GM12878 (cell line): Measurements from ENCODE around the gene CLCN7. TPM values are rescaled to one million over a fixed set of nuclear protein-coding genes. Genes with fewer than 3 reads are reported as not detected.

ENCODE experiments used
- ATAC-seq: fragments of 200-7000 bp; cut with Tn5 transposase; 3 replicates; pipeline ENCODE4 v1.9.1; 2020; ENCODE audit warnings: mild to moderate bottlenecking, moderate library complexity
- BruUV-seq: library from RNA; stranded (reverse); fragments of 400-500 nt; replicated peaks from 2 replicates; lab custom pipeline; 2021; lab: Mats Ljungman, UMichigan
- CTCF ChIA-PET: fragments of 300-600 bp; sonication (Branson Sonifier 250); formaldehyde crosslinking; extraction: SDS; loops from one replicate; lab custom pipeline; 2021; ENCODE audit warnings: inconsistent platforms; lab: Yijun Ruan, JAX
- POLR2A ChIA-PET: fragments of 350-600 bp; formaldehyde crosslinking; extraction: SDS; loops from one replicate; lab custom pipeline; 2021; ENCODE audit warnings: inconsistent platforms; lab: Charles Lee
- RAD21 ChIA-PET: fragments of 300-600 bp; sonication (Branson Sonifier 250); formaldehyde crosslinking; loops from one replicate; lab custom pipeline; 2023; ENCODE audit warnings: antibody characterized with exemption; ENCODE audit not compliant: unreplicated experiment; lab: Charles Lee
- SMC1A ChIA-PET: fragments of 300-600 bp; sonication (Branson Sonifier 250); formaldehyde crosslinking; loops from one replicate; lab custom pipeline; 2023; ENCODE audit not compliant: unreplicated experiment, uncharacterized antibody; lab: Charles Lee
- DNase-seq: peaks from one replicate; pipeline ENCODE4 v3.0.0-alpha.2; 2011; ENCODE audit warnings: low read depth, low spot score
- FAIRE-seq: peaks from 3 replicates; lab custom pipeline; 2011; peaks lifted over from hg19 to GRCh38; lab: Jason Lieb, UNC
- H2AFZ ChIP-seq: 2 replicates; pipeline ENCODE4 v1.6.0; 2011; ENCODE audit warnings: low read depth, low read length, control low read depth; ENCODE audit not compliant: control insufficient read depth
- H3K27ac ChIP-seq: 2 replicates; pipeline ENCODE4 v1.5.1; 2011; ENCODE audit warnings: control low read depth; ENCODE audit not compliant: control insufficient read depth, insufficient read depth
- H3K27me3 ChIP-seq, 2 experiments: replicated peaks in 1 of 2; 2 replicates each; pipeline versions ENCODE4 v1.6.0 to v1.6.1; 2011; ENCODE audit warnings: low read length in 1 of 2; ENCODE audit not compliant: control insufficient read depth in 2 of 2, insufficient read depth in 2 of 2
- H3K36me3 ChIP-seq, 2 experiments: 2 replicates each; pipeline ENCODE4 v1.5.1; 2011; ENCODE audit warnings: low read length in 1 of 2; ENCODE audit not compliant: control insufficient read depth in 2 of 2, insufficient read depth in 2 of 2
- H3K4me1 ChIP-seq: 2 replicates; pipeline ENCODE4 v1.6.1; 2011; ENCODE audit warnings: mild to moderate bottlenecking, low read length, moderate library complexity, mixed read lengths; ENCODE audit not compliant: control insufficient read depth, insufficient read depth
- H3K4me2 ChIP-seq: 2 replicates; pipeline ENCODE4 v1.6.0; 2011; ENCODE audit warnings: control low read depth; ENCODE audit not compliant: control insufficient read depth, insufficient read depth
- H3K4me3 ChIP-seq: fragments of 200-600 bp; sonication (generic); 2 replicates; pipeline ENCODE4 v1.5.1; 2016
- H3K79me2 ChIP-seq: 2 replicates; pipeline ENCODE4 v1.6.0; 2011; ENCODE audit warnings: low read length; ENCODE audit not compliant: control insufficient read depth, insufficient read depth
- H3K9ac ChIP-seq: 2 replicates; pipeline ENCODE4 v1.8.0; 2011; ENCODE audit warnings: low read length, control low read depth, mixed read lengths; ENCODE audit not compliant: control insufficient read depth, insufficient read depth
- H3K9me3 ChIP-seq: replicated peaks from 3 replicates; pipeline ENCODE4 v1.5.1; 2011; ENCODE audit warnings: mild to moderate bottlenecking, low read length; ENCODE audit not compliant: control insufficient read depth, insufficient read depth
- H4K20me1 ChIP-seq: 2 replicates; pipeline ENCODE4 v1.6.0; 2011; ENCODE audit not compliant: control insufficient read depth, insufficient read depth
- CEBPB ChIP-seq, 2 experiments: fragments of 150-350 bp in 1 of 2; IDR thresholded peaks; 2 replicates each; pipeline ENCODE4 v1.6.1; 2012 to 2014; ENCODE audit warnings: low read depth in 2 of 2, low read length in 2 of 2, borderline replicate concordance in 1 of 2, inconsistent platforms in 1 of 2
- IRF3 ChIP-seq: fragments of 450-650 bp; IDR thresholded peaks from 2 replicates; pipeline ENCODE4 v1.6.1; 2014; ENCODE audit warnings: mild to moderate bottlenecking
- KLF5 ChIP-seq: fragments of 450-650 bp; IDR thresholded peaks from 2 replicates; pipeline ENCODE4 v1.6.1; 2014; ENCODE audit warnings: mild to moderate bottlenecking; ENCODE audit not compliant: partially characterized antibody
- MEF2B ChIP-seq: fragments of 450-650 bp; IDR thresholded peaks from 2 replicates; pipeline ENCODE4 v1.6.1; 2018; ENCODE audit warnings: mild to moderate bottlenecking, moderate library complexity; ENCODE audit not compliant: partially characterized antibody, poor library complexity, severe bottlenecking
- MXI1 ChIP-seq: fragments of 150-350 bp; IDR thresholded peaks from 2 replicates; pipeline ENCODE4 v1.6.1; 2011; ENCODE audit warnings: low read depth, mild to moderate bottlenecking, inconsistent platforms, low read length, improper control_type of control experiment
- MYB ChIP-seq: fragments of 150-350 bp; IDR thresholded peaks from 2 replicates; pipeline ENCODE4 v1.6.1; 2014; ENCODE audit warnings: mild to moderate bottlenecking, low read depth, low read length, borderline replicate concordance
- NR2C1 ChIP-seq: fragments of 450-650 bp; IDR thresholded peaks from 2 replicates; pipeline ENCODE4 v1.6.1; 2017; ENCODE audit warnings: antibody characterized with exemption, mild to moderate bottlenecking, moderate library complexity
- NR2C2 ChIP-seq: IDR thresholded peaks from 2 replicates; pipeline ENCODE4 v1.6.1; 2011; ENCODE audit warnings: borderline replicate concordance, low read depth; ENCODE audit not compliant: control insufficient read depth, insufficient read length
- RBBP5 ChIP-seq: fragments of 200-600 bp; sonication (generic); conservative IDR thresholded peaks from 2 replicates; pipeline ENCODE4 v1.6.1; 2016
- SMAD1 ChIP-seq: fragments of 450-650 bp; IDR thresholded peaks from 2 replicates; pipeline ENCODE4 v1.6.1; 2018; ENCODE audit warnings: mild to moderate bottlenecking, low read depth; ENCODE audit not compliant: partially characterized antibody
- SMAD5 ChIP-seq: IDR thresholded peaks from 2 replicates; pipeline ENCODE4 v1.6.1; 2016; ENCODE audit warnings: antibody characterized with exemption, low read depth
- SUZ12 ChIP-seq: fragments of 200-600 bp; sonication (generic); IDR thresholded peaks from one replicate; pipeline ENCODE4 v1.6.1; 2018; ENCODE audit warnings: antibody characterized with exemption, mild to moderate bottlenecking; ENCODE audit not compliant: unreplicated experiment
- TCF12 ChIP-seq: IDR thresholded peaks from 2 replicates; pipeline ENCODE4 v1.6.1; 2011; ENCODE audit warnings: low read depth, mild to moderate bottlenecking, low read length
- TCF7 ChIP-seq: IDR thresholded peaks from 2 replicates; pipeline ENCODE4 v1.6.1; 2014; ENCODE audit warnings: antibody characterized with exemption, borderline replicate concordance
- WGBS: methylation state at CpG from one replicate; pipeline ENCODE4 v1.1.6; 2016; ENCODE audit warnings: low lambda C conversion rate; ENCODE audit not compliant: insufficient replicate concordance, insufficient coverage; ENCODE audit errors: missing lambda C conversion rate; 5-methylcytosine and 5-hydroxymethylcytosine counted together
- in situ Hi-C: fragments of 300-500 bp; cut with MboI; formaldehyde crosslinking; loops from 9 replicates; pipeline ENCODE4 v1.14.3; 2018; ENCODE audit warnings: mixed read lengths
- intact Hi-C: fragments of 100-400 bp; cut with micrococcal nuclease; formaldehyde crosslinking; loops from one replicate; pipeline ENCODE4 v1.14.2; 2022; ENCODE audit not compliant: unreplicated experiment
- polyA plus RNA-seq, 11 experiments: library from polyadenylated mRNA; depleted of rRNA in 4 of 11; unstranded in 6 of 11; stranded (reverse) in 5 of 11; fragments of >200 nt; fragmentation: Nextera tagmentation in 4 of 11; fragmentation: Illumina TruSeq in 1 of 11; extraction: Ambion mirVana in 4 of 11; extraction: Trizol in 1 of 11; gene quantifications; 1 replicate in 1 of 11; 2 replicates in 10 of 11; pipeline versions ENCODE4 v1.2.1 to v1.2.3, GENCODE V29; 2011 to 2016; ENCODE audit warnings: inconsistent platforms in 2 of 11, missing spikeins in 2 of 11, low read depth in 1 of 11
- total RNA-seq, 4 experiments: library from RNA; depleted of rRNA in 3 of 4; stranded (reverse); fragments of >200 nt in 3 of 4; fragmentation: Illumina TruSeq in 1 of 4; extraction: Trizol in 1 of 4; gene quantifications; 2 replicates each; pipeline versions ENCODE4 v1.2.1 to v1.2.3, GENCODE V29; 2013 to 2021
- TF ChIP-seq, protein P1 (sequence below): fragments of 450-650 bp; formaldehyde crosslinking; IDR thresholded peaks from 2 replicates; pipeline ENCODE4 v1.4.0; 2020; ENCODE audit warnings: mild to moderate bottlenecking, moderate library complexity

CLCN7 gene
- total and polyA plus RNA-seq, 10 of the 15 experiments (the other 5 are each of a cell fraction or from before 2014, with no cell fraction given): 0.04 to 62.5 (median 19.9) TPM

- TF ChIP-seq SMAD1: no peak
Observed at GRCh38 chr16:1408171-1408837, 66.5 kb downstream of the CLCN7 start (continued).

DNA sequence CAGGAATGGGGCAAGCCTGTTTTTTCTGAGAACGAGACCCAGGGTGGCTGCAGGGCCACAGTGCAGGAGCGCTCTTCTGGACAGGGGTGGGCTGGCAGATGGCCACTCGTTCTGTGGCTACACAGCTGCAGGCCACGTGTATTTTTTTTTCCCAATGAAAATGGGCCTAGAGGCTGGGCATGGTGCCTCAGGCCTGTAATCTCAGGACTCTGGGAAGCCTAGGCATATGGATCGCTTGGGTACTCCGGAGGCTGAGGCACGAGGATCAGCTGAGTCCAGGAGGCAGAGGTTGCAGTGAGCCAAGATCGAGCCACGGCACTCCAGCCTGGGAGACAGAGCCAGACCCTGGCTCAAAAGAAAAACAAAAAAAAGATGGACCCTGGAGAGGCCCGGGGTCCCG is 67.1 kb downstream of the CLCN7 start:
- no peak overlapping the region for H2AFZ ChIP-seq
- DNase-seq: no peak
- in situ Hi-C loops (no loop called here), intact Hi-C loops (no loop called here)
- peak overlapping the region; percentile 44; the same call in 1 of the 2 replicates for H3K4me2 ChIP-seq
- no peak overlapping the region for H3K27ac ChIP-seq
- ChIA-PET CTCF (interaction anchor here (0.7 to 1.5 kb wide), 5 partner anchors 29 to 298 kb away, joined by 3 to 5 read pairs (median 4); partner anchors contain the start of gene MAPK8IP3), SMC1A (interaction anchor here (0.7 to 1.1 kb wide), 2 partner anchors 13 to 102 kb away, joined by 3 read pairs; partner anchors contain the start of gene UQCC4), POLR2A (interaction anchor here (0.6 to 1.0 kb wide), 2 partner anchors 65 to 1390 kb away, joined by 3 to 4 read pairs; no protein-coding TSS in a partner anchor), RAD21 (interaction anchor here (0.6 to 1.1 kb wide), 2 partner anchors 13 to 43 kb away, joined by 3 read pairs; partner anchors contain the start of gene UQCC4)
- no peaks in the 10 kb centered on the region for H3K9me3 ChIP-seq
- H3K36me3 ChIP-seq: no peaks in the 10 kb centered on the region
- peaks cover 1% of the 10 kb centered on the region; the same call in 1 of the 2 replicates for H3K79me2 ChIP-seq
- H3K4me3 ChIP-seq: peak overlapping the region; percentile 61
- no TSS peak for BruUV-seq
- FAIRE-seq: no peak
- ATAC-seq: no peak
- H3K9ac ChIP-seq: no peak overlapping the region
- peaks cover 2% of the 10 kb centered on the region; the same call in 1 of the 2 replicates for H4K20me1 ChIP-seq
- 40% methylated on average over 10 of the region's 11 CpGs for WGBS
- no peaks in the 10 kb centered on the region for H3K27me3 ChIP-seq
- H3K4me1 ChIP-seq: peaks cover 3% of the 10 kb centered on the region
- TF ChIP-seq NR2C2: no peak
- TF ChIP-seq MYB: no peak
- no peak for TF ChIP-seq MEF2B
- no peak for TF ChIP-seq KLF5
- no peak for TF ChIP-seq RBBP5
- no peak for TF ChIP-seq IRF3
- no peak for TF ChIP-seq MXI1
- no peak for TF ChIP-seq SUZ12
- no peak for TF ChIP-seq NR2C1
- no peak for TF ChIP-seq TCF12
- no peak for TF ChIP-seq SMAD5
- TF ChIP-seq CEBPB (IDR thresholded peaks at IDR 0.05; ENCODE audit: borderline replicate concordance in 1 of 2, low read depth in 2 of 2, low read length in 2 of 2): no peak
- TF ChIP-seq, protein P1, sequence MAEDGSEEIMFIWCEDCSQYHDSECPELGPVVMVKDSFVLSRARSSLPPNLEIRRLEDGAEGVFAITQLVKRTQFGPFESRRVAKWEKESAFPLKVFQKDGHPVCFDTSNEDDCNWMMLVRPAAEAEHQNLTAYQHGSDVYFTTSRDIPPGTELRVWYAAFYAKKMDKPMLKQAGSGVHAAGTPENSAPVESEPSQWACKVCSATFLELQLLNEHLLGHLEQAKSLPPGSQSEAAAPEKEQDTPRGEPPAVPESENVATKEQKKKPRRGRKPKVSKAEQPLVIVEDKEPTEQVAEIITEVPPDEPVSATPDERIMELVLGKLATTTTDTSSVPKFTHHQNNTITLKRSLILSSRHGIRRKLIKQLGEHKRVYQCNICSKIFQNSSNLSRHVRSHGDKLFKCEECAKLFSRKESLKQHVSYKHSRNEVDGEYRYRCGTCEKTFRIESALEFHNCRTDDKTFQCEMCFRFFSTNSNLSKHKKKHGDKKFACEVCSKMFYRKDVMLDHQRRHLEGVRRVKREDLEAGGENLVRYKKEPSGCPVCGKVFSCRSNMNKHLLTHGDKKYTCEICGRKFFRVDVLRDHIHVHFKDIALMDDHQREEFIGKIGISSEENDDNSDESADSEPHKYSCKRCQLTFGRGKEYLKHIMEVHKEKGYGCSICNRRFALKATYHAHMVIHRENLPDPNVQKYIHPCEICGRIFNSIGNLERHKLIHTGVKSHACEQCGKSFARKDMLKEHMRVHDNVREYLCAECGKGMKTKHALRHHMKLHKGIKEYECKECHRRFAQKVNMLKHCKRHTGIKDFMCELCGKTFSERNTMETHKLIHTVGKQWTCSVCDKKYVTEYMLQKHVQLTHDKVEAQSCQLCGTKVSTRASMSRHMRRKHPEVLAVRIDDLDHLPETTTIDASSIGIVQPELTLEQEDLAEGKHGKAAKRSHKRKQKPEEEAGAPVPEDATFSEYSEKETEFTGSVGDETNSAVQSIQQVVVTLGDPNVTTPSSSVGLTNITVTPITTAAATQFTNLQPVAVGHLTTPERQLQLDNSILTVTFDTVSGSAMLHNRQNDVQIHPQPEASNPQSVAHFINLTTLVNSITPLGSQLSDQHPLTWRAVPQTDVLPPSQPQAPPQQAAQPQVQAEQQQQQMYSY (CRISPR knock-in tag): no peak
- no peak for TF ChIP-seq TCF7
